HepG2 (cell line): ENCODE measurements around the gene CD300LF. TPM values are rescaled to one million over a fixed set of nuclear protein-coding genes. Genes with fewer than 3 reads are reported as not detected.

Source experiments
- ATAC-seq: fragments of 200-7000 bp; cut with Tn5 transposase; 3 replicates; pipeline ENCODE4 v1.9.1; 2020; ENCODE audit warnings: mild to moderate bottlenecking, moderate library complexity
- BruUV-seq: library from RNA; stranded (reverse); fragments of 400-500 nt; replicated peaks from 2 replicates; lab custom pipeline; 2021; lab: Mats Ljungman, UMichigan
- CTCF ChIA-PET: fragments of 300-600 bp; formaldehyde crosslinking; extraction: SDS; loops from one replicate; lab custom pipeline; 2021; ENCODE audit warnings: low total read pairs, inconsistent platforms, low intra/inter-chr PET ratio; lab: Yijun Ruan, JAX
- POLR2A ChIA-PET: fragments of 350-600 bp; sonication (Branson Sonifier 250); formaldehyde crosslinking; loops from one replicate; lab custom pipeline; 2020; ENCODE audit warnings: antibody characterized with exemption, inconsistent platforms; lab: Yijun Ruan, JAX
- DNase-seq: peaks from one replicate; pipeline ENCODE4 v3.0.0-alpha.2; 2015; ENCODE audit warnings: low spot score
- FAIRE-seq: peaks from 3 replicates; lab custom pipeline; 2011; peaks lifted over from hg19 to GRCh38; lab: Jason Lieb, UNC
- H2AFZ ChIP-seq: one replicate; pipeline ENCODE4 v1.6.1; 2011; ENCODE audit warnings: low read length, inconsistent platforms
- H3K27ac ChIP-seq: fragments of 300-600 bp; 3 replicates; pipeline ENCODE4 v1.8.0; 2011; ENCODE audit warnings: mixed run types, mild to moderate bottlenecking, mixed read lengths, low read length, inconsistent platforms; ENCODE audit not compliant: insufficient read depth; ENCODE audit errors: extremely low read length
- H3K27me3 ChIP-seq, 2 experiments: fragments of 200-600 bp in 1 of 2; 2 replicates in 1 of 2; 3 replicates in 1 of 2; pipeline versions ENCODE4 v1.6.0 to v1.8.0; 2011; ENCODE audit warnings: low read length in 2 of 2, mild to moderate bottlenecking in 2 of 2, moderate library complexity in 2 of 2, inconsistent platforms in 1 of 2; ENCODE audit not compliant: insufficient read depth in 2 of 2, control insufficient read depth in 1 of 2
- H3K36me3 ChIP-seq, 2 experiments: fragments of 200-600 bp in 1 of 2; replicated peaks in 1 of 2; 2 replicates in 1 of 2; 3 replicates in 1 of 2; pipeline versions ENCODE4 v1.5.1 to v1.8.0; 2011; ENCODE audit warnings: low read length in 2 of 2, inconsistent platforms in 1 of 2; ENCODE audit not compliant: insufficient read depth in 2 of 2, control insufficient read depth in 1 of 2
- H3K4me1 ChIP-seq: 2 replicates; pipeline ENCODE4 v1.5.1; 2012; ENCODE audit warnings: low read length, inconsistent platforms; ENCODE audit not compliant: insufficient read depth
- H3K4me2 ChIP-seq: 2 replicates; pipeline ENCODE4 v1.6.0; 2011; ENCODE audit warnings: low read depth, low read length, inconsistent platforms
- H3K4me3 ChIP-seq, 3 experiments: fragments of 200-600 bp in 1 of 3; sonication (generic), shearing (Covaris generic) in 1 of 3; replicated peaks in 1 of 3; 2 replicates each; pipeline ENCODE4 v1.5.1; 2011 to 2016; ENCODE audit warnings: low read length in 3 of 3, inconsistent platforms in 2 of 3, low read depth in 2 of 3, mild to moderate bottlenecking in 2 of 3, control low read depth in 1 of 3, mixed read lengths in 1 of 3; ENCODE audit not compliant: insufficient read depth in 1 of 3
- H3K79me2 ChIP-seq: one replicate; pipeline ENCODE4 v1.6.1; 2011; ENCODE audit warnings: low read length, inconsistent platforms; ENCODE audit not compliant: insufficient read depth
- H3K9ac ChIP-seq: 2 replicates; pipeline ENCODE4 v1.6.0; 2011; ENCODE audit warnings: mild to moderate bottlenecking, low read depth, low read length, inconsistent platforms; ENCODE audit not compliant: insufficient read depth
- H3K9me3 ChIP-seq: 2 replicates; pipeline ENCODE4 v1.5.1; 2012; ENCODE audit warnings: mild to moderate bottlenecking, low read length
- H4K20me1 ChIP-seq: 2 replicates; pipeline ENCODE4 v1.6.0; 2011; ENCODE audit warnings: inconsistent platforms, mild to moderate bottlenecking, low read length, moderate library complexity; ENCODE audit not compliant: insufficient read depth
- HMG20B ChIP-seq: conservative IDR thresholded peaks from 2 replicates; pipeline ENCODE4 v1.6.1; 2016; ENCODE audit warnings: missing genetic modification reagents, missing compliant biosample characterization
- IRF9 ChIP-seq: sonication (generic); formaldehyde crosslinking; IDR thresholded peaks from 2 replicates; pipeline ENCODE4 v1.8.0; 2022; ENCODE audit warnings: missing genetic modification reagents, mild to moderate bottlenecking, borderline replicate concordance
- KDM2A ChIP-seq: sonication (generic); formaldehyde crosslinking; IDR thresholded peaks from 2 replicates; pipeline ENCODE4 v1.4.0; 2020; ENCODE audit warnings: low read depth, missing genetic modification reagents, borderline replicate concordance
- LCORL ChIP-seq, 2 experiments: fragments of 450-650 bp in 1 of 2; sonication (generic) in 1 of 2; formaldehyde crosslinking in 1 of 2; IDR thresholded peaks; 2 replicates each; pipeline versions ENCODE4 v1.5.0 to v1.6.1; 2017 to 2020; ENCODE audit warnings: antibody characterized with exemption in 1 of 2, missing genetic modification reagents in 1 of 2
- MXD4 ChIP-seq: IDR thresholded peaks from 2 replicates; pipeline ENCODE4 v1.6.1; 2016; ENCODE audit warnings: mild to moderate bottlenecking, missing biosample characterization, missing genetic modification reagents
- RARA ChIP-seq: IDR thresholded peaks from 2 replicates; pipeline ENCODE4 v1.6.1; 2016; ENCODE audit warnings: missing genetic modification reagents, missing compliant biosample characterization
- SP1 ChIP-seq, 2 experiments: fragments of 450-650 bp in 1 of 2; sonication (generic) in 1 of 2; formaldehyde crosslinking in 1 of 2; IDR thresholded peaks; 2 replicates each; pipeline versions ENCODE4 v1.4.0 to v1.6.1; 2016 to 2020; ENCODE audit warnings: missing genetic modification reagents in 1 of 2
- SRF ChIP-seq: IDR thresholded peaks from 2 replicates; pipeline ENCODE4 v1.6.1; 2011; ENCODE audit warnings: mild to moderate bottlenecking, low read depth, low read length, moderate library complexity
- SRSF4 ChIP-seq: fragments of 200-400 bp; formaldehyde crosslinking; IDR thresholded peaks from one replicate; pipeline ENCODE4 v1.6.1; 2018; ENCODE audit warnings: mild to moderate bottlenecking, low read depth, low read length, moderate library complexity; ENCODE audit not compliant: poor library complexity, severe bottlenecking
- ZBTB25 ChIP-seq: IDR thresholded peaks from 2 replicates; pipeline ENCODE4 v1.6.1; 2018; ENCODE audit warnings: missing genetic modification reagents
- ZMAT5 ChIP-seq: sonication (generic); formaldehyde crosslinking; IDR thresholded peaks from 2 replicates; pipeline ENCODE4 v1.5.0; 2020; ENCODE audit warnings: mild to moderate bottlenecking, low read depth, missing genetic modification reagents, borderline replicate concordance
- ZNF446 ChIP-seq: sonication (generic); formaldehyde crosslinking; IDR thresholded peaks from 2 replicates; pipeline ENCODE4 v1.5.0; 2020; ENCODE audit warnings: mild to moderate bottlenecking, missing genetic modification reagents
- ZNF761 ChIP-seq: sonication (generic); formaldehyde crosslinking; conservative IDR thresholded peaks from 2 replicates; pipeline ENCODE4 v1.4.0; 2020; ENCODE audit warnings: mild to moderate bottlenecking, missing genetic modification reagents
- WGBS: methylation state at CpG from one replicate; pipeline ENCODE4 v1.1.6; 2017; ENCODE audit warnings: low lambda C conversion rate; 5-methylcytosine and 5-hydroxymethylcytosine counted together
- in situ Hi-C: cut with HindIII; loops from 2 replicates; pipeline ENCODE4 v1.10.0; 2017; ENCODE audit warnings: low pct_unique_long_range_greater_than_20kb; ENCODE audit not compliant: extremely low pct_ligation_motif_present
- intact Hi-C: fragments of 100-400 bp; cut with micrococcal nuclease; formaldehyde crosslinking; loops from one replicate; pipeline ENCODE4 v1.10.0; 2022; ENCODE audit not compliant: unreplicated experiment
- polyA plus RNA-seq, 8 experiments: library from polyadenylated mRNA; depleted of rRNA in 3 of 8; stranded (reverse) in 7 of 8; unstranded in 1 of 8; fragments of >200 nt; fragmentation: Illumina TruSeq in 4 of 8; extraction: Trizol in 4 of 8; gene quantifications; 2 replicates each; pipeline versions ENCODE4 v1.2.1 to v1.2.3, GENCODE V29; 2011 to 2016; ENCODE audit warnings: low read depth in 4 of 8, missing spikeins in 1 of 8, mixed read lengths in 1 of 8; ENCODE audit not compliant: insufficient read depth in 1 of 8
- total RNA-seq, 5 experiments: library from RNA; depleted of rRNA; stranded (reverse); fragments of >200 nt; fragmentation: Illumina TruSeq; extraction: Trizol; gene quantifications; 2 replicates each; pipeline ENCODE4 v1.2.3, GENCODE V29; 2016; ENCODE audit warnings: low read depth in 1 of 5

The CD300LF gene
- total and polyA plus RNA-seq, 2 of the 13 experiments (the other 11 are each of a cell fraction or from before 2014, with no cell fraction given): not detected

GRCh38 chr17:74712301-74712700 lies 422 bp downstream of the CD300LF start:
- TF ChIP-seq ZNF446 (CRISPR knock-in tag) (no peak), MXD4 (CRISPR knock-in tag) (no peak), SRF (no peak), RARA (CRISPR knock-in tag) (no peak), HMG20B (CRISPR knock-in tag) (no peak), ZMAT5 (CRISPR knock-in tag) (no peak), ZNF761 (CRISPR knock-in tag) (no peak), KDM2A (CRISPR knock-in tag) (no peak), SP1 (IDR thresholded peaks at IDR 0.05) (no peak), SP1 (CRISPR knock-in tag; IDR thresholded peaks at IDR 0.05) (no peak), IRF9 (CRISPR knock-in tag) (no peak), LCORL (IDR thresholded peaks at IDR 0.05) (no peak), LCORL (CRISPR knock-in tag; IDR thresholded peaks at IDR 0.05) (no peak), SRSF4 (no peak), ZBTB25 (CRISPR knock-in tag) (no peak)

More at GRCh38 chr17:74712301-74712700, 422 bp downstream of the CD300LF start:
- FAIRE-seq: no peak
- H3K27ac ChIP-seq: no peak overlapping the region
- ChIA-PET CTCF (no interaction called here), POLR2A (no interaction called here)
- H3K9ac ChIP-seq: no peak overlapping the region
- in situ Hi-C loops: no loop called here
- H2AFZ ChIP-seq: no peak overlapping the region
- H4K20me1 ChIP-seq: 0 out of 2 replicates have a peak, but pooled peaks cover 4% of the 10 kb centered on the region
- no peaks in the 10 kb centered on the region for H3K9me3 ChIP-seq
- no peak overlapping the region for H3K4me3 ChIP-seq
- peaks cover 26% of the 10 kb centered on the region for H3K4me1 ChIP-seq
- DNase-seq: no peak
- peaks cover 0 to 37% of the 10 kb centered on the region in 2 experiments; a peak in 4 of 5 replicates for H3K27me3 ChIP-seq
- H3K79me2 ChIP-seq: no peaks in the 10 kb centered on the region
- no peak; the same call in 1 of the 3 replicates for ATAC-seq
- no peaks in the 10 kb centered on the region for H3K36me3 ChIP-seq
- WGBS: 32% methylated on average over 7 of the region's 7 CpGs
- H3K4me2 ChIP-seq: no peak overlapping the region
- BruUV-seq: no TSS peak
- intact Hi-C loops: no loop called here
